ENCODE results near the gene FRMD5.

The FRMD5 gene

GRCh38 chr15:43913941-43914340 is 281.1 kb downstream of the FRMD5 start:
- TF ChIP-seq CTCF (conservative IDR thresholded peaks at IDR 0.05; ENCODE audit: low read depth, low read length), result no peak
- H3K4me3 ChIP-seq (ENCODE audit: low read length), result no peak overlapping the region
- DNase-seq (ENCODE audit: low read depth), result no peak

GRCh38 chr15:43913026-43913780 is 281.9 kb downstream of the FRMD5 start:
- no peak for TF ChIP-seq CTCF (conservative IDR thresholded peaks at IDR 0.05; ENCODE audit: low read depth, low read length)
- H3K4me3 ChIP-seq (ENCODE audit: low read length), result no peak overlapping the region
- DNase-seq (ENCODE audit: low read depth), result peak; percentile 94

GRCh38 chr15:43912208-43912607 is 282.9 kb downstream of the FRMD5 start:
- H3K4me3 ChIP-seq (ENCODE audit: low read length), result no peak overlapping the region
- DNase-seq (ENCODE audit: low read depth), result no peak
- no peak for TF ChIP-seq CTCF (conservative IDR thresholded peaks at IDR 0.05; ENCODE audit: low read depth, low read length)

- H3K4me3 ChIP-seq (ENCODE audit: low read length), result no peak overlapping the region
- TF ChIP-seq CTCF (conservative IDR thresholded peaks at IDR 0.05; ENCODE audit: low read depth, low read length), result no peak
Measured at GRCh38 chr15:43911235-43911781, 283.8 kb downstream of the FRMD5 start.

GRCh38 chr15:43908516-43909050 is 286.5 kb downstream of the FRMD5 start:
- DNase-seq (ENCODE audit: low read depth), result no peak
- H3K4me3 ChIP-seq (ENCODE audit: low read length), result no peak overlapping the region
- TF ChIP-seq CTCF (conservative IDR thresholded peaks at IDR 0.05; ENCODE audit: low read depth, low read length), result no peak

More at GRCh38 chr15:43911235-43911781, 283.8 kb downstream of the FRMD5 start:
- peak; percentile 94 for DNase-seq (ENCODE audit: low read depth)

GRCh38 chr15:43905755-43906154 is 289.3 kb downstream of the FRMD5 start:
- no peak overlapping the region for H3K4me3 ChIP-seq (ENCODE audit: low read length)
- no peak for DNase-seq (ENCODE audit: low read depth)
- no peak for TF ChIP-seq CTCF (conservative IDR thresholded peaks at IDR 0.05; ENCODE audit: low read depth, low read length)

- H3K4me3 ChIP-seq (ENCODE audit: low read length), result no peak overlapping the region
- TF ChIP-seq CTCF (conservative IDR thresholded peaks at IDR 0.05; ENCODE audit: low read depth, low read length), result peak; percentile 83
- DNase-seq (ENCODE audit: low read depth), result no peak
Measured at GRCh38 chr15:43903864-43904290, 291.2 kb downstream of the FRMD5 start.

Measured in retinal pigment epithelial cell (primary cell).